Natural killer cell treated with Interleukin-12 subunit alpha and Interleukin-12 subunit beta and Interleukin-15 and Interleukin-18, amount 100 ng/mL, for 72 hours (primary cell): ENCODE results near the gene TOP3A. TPM values are rescaled to one million over a fixed set of nuclear protein-coding genes. Genes with fewer than 3 reads are reported as not detected.
A peak's percentile ranks its signal among the peaks of the same experiment; 100 is the strongest.

ENCODE experiments used
- ATAC-seq, 2 donors: fragments of 150-1000 bp; cut with Tn5 transposase in 1 of 2; sonication (Bioruptor Pico), chemical (Tn5 transposase) in 1 of 2; 2 replicates each; pipeline ENCODE4 v1.10.0; 2021
- DNase-seq: peaks from one replicate; pipeline ENCODE4 v3.0.0; 2022; ENCODE audit warnings: low spot score
- H3K27ac Mint-ChIP-seq, 2 donors: 1 replicate in 1 of 2; 2 replicates in 1 of 2; pipeline ENCODE4 v1.8.0; 2022; ENCODE audit warnings: mixed read lengths in 2 of 2, mild to moderate bottlenecking in 1 of 2, moderate library complexity in 1 of 2
- H3K27me3 Mint-ChIP-seq, 2 donors: 1 replicate in 1 of 2; 2 replicates in 1 of 2; pipeline ENCODE4 v1.8.0; 2022; ENCODE audit warnings: mixed read lengths in 2 of 2
- H3K36me3 Mint-ChIP-seq: one replicate; pipeline ENCODE4 v1.8.0; 2022; ENCODE audit warnings: mixed read lengths
- H3K4me1 Mint-ChIP-seq, 2 donors: 1 replicate in 1 of 2; 2 replicates in 1 of 2; pipeline ENCODE4 v1.8.0; 2022; ENCODE audit warnings: low read depth in 2 of 2, mixed read lengths in 2 of 2, mild to moderate bottlenecking in 1 of 2
- H3K4me3 Mint-ChIP-seq: one replicate; pipeline ENCODE4 v1.8.0; 2022; ENCODE audit warnings: mixed read lengths
- H3K9me3 Mint-ChIP-seq: 2 replicates; pipeline ENCODE4 v1.8.0; 2022; ENCODE audit warnings: mixed read lengths
- total RNA-seq, 2 donors: library from RNA; stranded (reverse); gene quantifications; one replicate each; pipeline ENCODE4 v1.2.3, GENCODE V29; 2022

TOP3A gene
- total RNA-seq, 2 donors from 2014 or later, result 65.6 to 144 TPM

DNA sequence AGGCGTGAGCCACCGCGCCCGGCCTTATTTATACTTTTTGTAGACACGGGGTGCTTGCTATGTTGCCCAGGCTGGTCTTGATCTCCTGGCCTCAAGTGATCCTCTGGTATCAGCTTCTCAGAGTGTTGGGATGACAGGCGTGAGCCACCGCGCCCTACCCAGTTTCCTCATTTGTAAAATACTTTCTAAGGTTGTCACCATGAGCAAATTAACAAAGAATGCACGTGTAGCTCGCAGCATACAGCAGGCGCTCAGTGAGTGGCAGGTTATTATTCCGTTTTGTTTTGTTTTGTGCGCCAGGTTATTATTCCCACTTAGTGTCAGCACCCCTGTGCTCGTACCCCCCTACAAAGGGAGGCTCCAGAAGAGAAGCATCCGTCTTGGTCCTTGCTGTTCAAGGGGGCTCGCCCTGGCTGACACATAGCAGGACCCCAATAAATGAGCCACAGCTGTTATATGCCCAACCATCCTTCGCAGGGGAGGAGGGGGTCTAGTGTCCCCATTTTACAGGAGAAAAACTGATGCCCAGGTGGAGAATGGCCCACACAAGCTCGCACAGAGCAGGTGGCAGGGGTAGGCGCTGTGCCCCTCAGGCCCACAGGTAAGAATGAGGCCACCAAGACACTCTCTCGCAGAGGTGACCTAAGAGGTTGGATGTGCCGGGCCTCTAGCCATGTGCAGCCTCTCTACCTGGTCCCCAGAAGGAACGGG is 55.0 kb downstream of the TOP3A start:
- DNase-seq (no peak), ATAC-seq (no peak)
- no peaks in the 10 kb centered on the region for H3K36me3 Mint-ChIP-seq
- H3K27me3 Mint-ChIP-seq, result no peaks in the 10 kb centered on the region
- H3K9me3 Mint-ChIP-seq, result no peaks in the 10 kb centered on the region
- peak overlapping the region; percentile 74 for H3K4me3 Mint-ChIP-seq
- peak overlapping the region; percentile 48 to 66 for H3K27ac Mint-ChIP-seq
- H3K4me1 Mint-ChIP-seq, result peaks cover 11 to 20% of the 10 kb centered on the region in 2 donors

DNA sequence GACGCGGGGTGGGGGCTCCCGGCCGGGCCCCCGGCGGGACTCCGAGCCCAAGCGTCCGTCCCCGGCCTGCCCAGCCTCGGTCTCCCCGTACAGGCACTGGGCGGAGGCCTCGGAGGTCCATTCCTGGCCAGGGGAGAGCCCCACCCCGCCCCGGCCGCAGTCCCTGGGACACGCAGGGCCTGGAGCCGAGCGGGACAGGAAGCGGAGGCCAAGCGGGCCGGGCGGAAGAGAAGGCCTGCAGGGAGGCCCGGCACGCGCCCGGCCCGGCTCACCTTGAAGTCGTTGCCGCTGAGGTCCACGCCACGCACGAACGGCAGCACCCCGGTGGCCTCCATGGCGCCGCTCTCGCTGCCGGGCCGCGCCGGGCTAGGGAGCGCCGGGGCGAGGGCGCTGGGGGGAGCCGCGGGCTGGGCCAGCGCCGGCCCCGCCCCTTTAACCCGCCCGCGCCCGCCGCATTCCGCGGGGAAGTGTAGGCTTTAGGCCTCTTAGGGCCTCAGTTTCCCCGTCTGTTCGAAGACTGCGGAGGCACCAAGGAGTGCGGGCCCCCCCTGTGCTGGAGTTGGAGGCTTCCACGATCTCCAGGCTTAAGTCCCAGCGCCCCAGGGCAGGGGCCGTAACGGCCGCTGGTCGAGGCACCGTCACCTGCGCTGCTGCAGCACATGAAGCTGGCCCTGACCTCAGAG is 56.3 kb downstream of the TOP3A start, which contains the start of gene FLII:
FLII (minus strand) TSS at position 383 of the 683 bp plus-strand sequence; CDS start at position 335, 48 bp downstream.
- H3K27me3 Mint-ChIP-seq, result no peaks in the 10 kb centered on the region
- H3K36me3 Mint-ChIP-seq, result no peaks in the 10 kb centered on the region
- peaks cover 11 to 22% of the 10 kb centered on the region in 2 donors for H3K4me1 Mint-ChIP-seq
- peak within 1 kb of the TSS; percentile 95 for H3K4me3 Mint-ChIP-seq
- H3K9me3 Mint-ChIP-seq, result no peaks in the 10 kb centered on the region
- peak within 1 kb of the TSS; percentile 74 to 97 for H3K27ac Mint-ChIP-seq
- ATAC-seq, result peak; percentile 63 to 70
- peak; percentile 71 for DNase-seq

DNA sequence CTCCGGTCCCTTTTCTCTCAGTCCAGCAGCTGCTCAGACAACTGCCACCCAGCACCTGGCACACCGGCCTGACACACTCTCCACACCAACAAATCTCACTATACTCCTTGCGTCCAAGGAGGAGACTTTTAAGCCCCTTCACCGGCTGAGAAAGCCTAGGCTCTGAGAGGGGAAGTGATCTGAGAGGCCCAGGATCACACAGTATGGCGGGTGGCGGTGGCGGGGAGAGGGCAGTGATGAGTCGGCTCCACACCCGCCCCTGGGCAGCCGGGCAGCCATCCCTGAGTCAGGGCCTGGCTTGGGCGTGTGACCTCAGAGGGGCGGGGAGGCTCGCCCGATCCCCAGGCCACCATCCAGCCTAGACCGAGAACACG is 56.8 kb downstream of the TOP3A start:
- no peaks in the 10 kb centered on the region for H3K27me3 Mint-ChIP-seq
- H3K36me3 Mint-ChIP-seq, result no peaks in the 10 kb centered on the region
- DNase-seq (peak; percentile 82), ATAC-seq (peak; percentile 80 to 81)
- peak overlapping the region; percentile 95 for H3K4me3 Mint-ChIP-seq
- peak overlapping the region; percentile 74 to 97 for H3K27ac Mint-ChIP-seq
- peaks cover 11 to 22% of the 10 kb centered on the region in 2 donors for H3K4me1 Mint-ChIP-seq
- no peaks in the 10 kb centered on the region for H3K9me3 Mint-ChIP-seq

- no peaks in the 10 kb centered on the region for H3K9me3 Mint-ChIP-seq
- H3K4me1 Mint-ChIP-seq, result peaks cover 11 to 22% of the 10 kb centered on the region in 2 donors
- peak overlapping the region; percentile 74 to 97 for H3K27ac Mint-ChIP-seq
- no peaks in the 10 kb centered on the region for H3K27me3 Mint-ChIP-seq
- H3K4me3 Mint-ChIP-seq, result peak overlapping the region; percentile 95
- ATAC-seq (peak in 1 of 2 donors; percentile 1), DNase-seq (no peak)
- no peaks in the 10 kb centered on the region for H3K36me3 Mint-ChIP-seq
Observed at GRCh38 chr17:18257268-18257981, 57.4 kb downstream of the TOP3A start.

DNA sequence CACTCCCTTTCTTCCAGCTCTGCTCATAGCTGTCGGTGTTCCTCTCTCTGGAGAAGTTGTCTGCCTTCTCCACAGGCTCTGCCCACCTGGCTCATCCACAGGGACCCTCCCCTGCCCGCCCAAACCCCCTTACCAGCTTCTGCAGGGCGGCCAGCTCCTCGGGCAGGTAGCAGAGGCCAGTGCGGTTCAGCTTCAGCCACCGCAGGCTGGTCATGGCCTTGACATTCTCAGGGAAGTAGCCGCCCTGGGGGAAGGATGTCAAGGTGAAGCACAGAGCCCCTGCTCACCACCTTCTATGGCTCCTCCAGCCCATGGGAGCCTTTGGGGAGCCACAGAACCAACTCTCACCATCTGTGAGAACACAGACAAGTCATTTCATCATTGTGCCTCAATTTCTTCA is 58.0 kb downstream of the TOP3A start:
- H3K36me3 Mint-ChIP-seq, result no peaks in the 10 kb centered on the region
- no peaks in the 10 kb centered on the region for H3K9me3 Mint-ChIP-seq
- peak overlapping the region in 1 of 2 donors; percentile 97 for H3K27ac Mint-ChIP-seq
- ATAC-seq (no peak), DNase-seq (no peak)
- H3K4me3 Mint-ChIP-seq, result peak overlapping the region; percentile 95
- H3K4me1 Mint-ChIP-seq, result peaks cover 11 to 22% of the 10 kb centered on the region in 2 donors
- no peaks in the 10 kb centered on the region for H3K27me3 Mint-ChIP-seq

GRCh38 chr17:18256351-18256750 is 58.4 kb downstream of the TOP3A start:
- no peaks in the 10 kb centered on the region for H3K36me3 Mint-ChIP-seq
- no peaks in the 10 kb centered on the region for H3K27me3 Mint-ChIP-seq
- H3K4me3 Mint-ChIP-seq, result no peak overlapping the region
- no peak overlapping the region for H3K27ac Mint-ChIP-seq
- DNase-seq (no peak), ATAC-seq (no peak)
- H3K4me1 Mint-ChIP-seq, result peaks cover 11 to 22% of the 10 kb centered on the region in 2 donors
- H3K9me3 Mint-ChIP-seq, result no peaks in the 10 kb centered on the region

DNA sequence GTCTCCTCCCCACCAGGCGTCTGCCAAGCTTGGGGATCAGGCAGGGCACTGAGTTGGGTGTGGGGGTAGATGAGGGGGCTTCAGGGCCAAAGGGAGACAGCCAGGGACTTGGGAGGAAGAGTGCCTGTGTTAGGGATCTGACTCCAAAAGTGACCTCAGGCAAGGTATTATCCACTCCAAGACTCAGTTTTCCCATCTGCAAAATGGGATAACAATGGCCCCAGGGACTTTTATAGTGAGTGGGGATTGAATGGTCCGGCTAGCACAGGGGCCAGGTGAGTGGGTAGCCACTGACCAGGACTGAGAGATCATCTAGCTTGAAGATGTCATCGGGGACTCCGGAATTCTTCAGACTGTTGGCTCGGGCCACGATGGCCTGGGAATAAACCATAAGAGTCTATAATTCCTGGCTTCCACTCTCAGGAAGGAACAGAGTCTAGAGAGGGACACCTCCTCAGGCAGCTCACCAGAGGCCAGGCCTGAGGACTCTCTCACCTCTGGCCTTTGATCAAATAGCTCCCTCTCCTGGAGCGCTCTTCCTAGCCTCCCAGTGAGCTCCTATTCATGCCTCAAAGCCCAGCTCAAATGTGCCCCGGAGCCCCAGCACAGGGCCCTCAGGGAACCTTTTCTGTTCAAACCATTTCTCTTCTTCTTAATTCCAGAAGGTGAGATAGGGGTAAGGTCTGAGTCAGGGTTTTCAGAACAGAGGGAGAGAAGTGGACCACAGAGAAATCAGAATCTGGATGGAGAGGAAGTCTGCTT is 59.7 kb downstream of the TOP3A start:
- Mint-ChIP-seq H3K27me3 (no peaks in the 10 kb centered on the region), H3K4me3 (no peak overlapping the region), H3K27ac (no peak overlapping the region), H3K9me3 (no peaks in the 10 kb centered on the region), H3K4me1 (peaks cover 9 to 20% of the 10 kb centered on the region in 2 donors), H3K36me3 (no peaks in the 10 kb centered on the region)
- ATAC-seq, result no peak
- no peak for DNase-seq

DNA sequence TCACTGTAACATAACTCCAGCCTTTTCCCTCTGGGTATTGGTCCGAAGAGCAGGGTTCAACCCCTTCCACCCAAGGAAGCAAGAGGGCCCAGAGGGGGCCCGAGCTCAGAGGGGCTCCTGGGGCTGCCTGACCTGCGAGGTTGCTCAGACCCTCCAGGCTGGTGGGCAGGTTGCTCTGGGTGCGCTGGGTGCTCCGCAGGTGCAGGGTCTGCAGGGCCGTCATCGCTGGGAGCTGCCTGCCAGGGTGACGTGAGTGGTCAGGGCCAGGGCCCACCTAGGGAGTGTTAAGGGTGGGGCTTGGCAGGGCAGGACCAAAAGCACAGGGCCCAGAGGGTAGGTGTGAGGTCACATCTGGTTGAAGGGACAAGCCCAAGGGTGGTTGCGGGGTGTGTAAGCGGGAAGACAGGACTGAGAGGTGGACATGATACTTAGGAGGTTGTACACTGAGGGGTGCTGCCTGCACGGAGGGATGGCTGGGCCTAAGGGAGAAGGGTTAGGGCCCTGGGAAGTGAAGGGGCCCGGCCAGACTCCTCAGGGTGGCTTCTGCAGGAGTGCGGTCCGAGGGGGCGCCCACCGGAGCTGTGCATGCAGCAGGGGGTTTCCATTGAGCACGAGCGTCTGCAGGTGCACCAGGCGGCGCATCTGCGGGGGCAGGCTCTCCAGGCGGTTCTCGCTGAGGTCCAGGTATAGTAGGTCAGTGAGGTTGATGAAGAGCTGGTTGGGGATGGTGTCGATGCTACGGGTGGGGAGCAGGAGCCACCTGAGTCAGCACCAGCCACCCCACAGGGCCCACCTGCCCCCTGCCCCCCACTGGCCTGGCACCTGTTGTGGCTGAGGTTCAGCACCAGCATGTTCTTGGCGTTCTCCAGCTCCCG is 60.6 kb downstream of the TOP3A start:
- no peaks in the 10 kb centered on the region for H3K27me3 Mint-ChIP-seq
- no peaks in the 10 kb centered on the region for H3K9me3 Mint-ChIP-seq
- peaks cover 4 to 15% of the 10 kb centered on the region in 2 donors for H3K4me1 Mint-ChIP-seq
- H3K4me3 Mint-ChIP-seq, result no peak overlapping the region
- DNase-seq (no peak), ATAC-seq (no peak)
- no peaks in the 10 kb centered on the region for H3K36me3 Mint-ChIP-seq
- H3K27ac Mint-ChIP-seq, result no peak overlapping the region

GRCh38 chr17:18253187-18253884 is 61.5 kb downstream of the TOP3A start:
- DNase-seq (no peak), ATAC-seq (no peak)
- Mint-ChIP-seq H3K27ac (no peak overlapping the region), H3K27me3 (no peaks in the 10 kb centered on the region), H3K9me3 (no peaks in the 10 kb centered on the region), H3K36me3 (peaks cover under 1% of the 10 kb centered on the region), H3K4me1 (peaks cover 4 to 12% of the 10 kb centered on the region in 2 donors), H3K4me3 (no peak overlapping the region)

- no peak for DNase-seq
- Mint-ChIP-seq H3K36me3 (peaks cover 5% of the 10 kb centered on the region), H3K27ac (no peak overlapping the region), H3K4me3 (no peak overlapping the region), H3K4me1 (peaks cover 0 to 10% of the 10 kb centered on the region in 2 donors), H3K9me3 (no peaks in the 10 kb centered on the region), H3K27me3 (no peaks in the 10 kb centered on the region)
- ATAC-seq, result no peak
Observed at GRCh38 chr17:18252160-18252559, 62.6 kb downstream of the TOP3A start.

GRCh38 chr17:18251204-18251603 is 63.6 kb downstream of the TOP3A start:
- Mint-ChIP-seq H3K27me3 (no peaks in the 10 kb centered on the region), H3K27ac (no peak overlapping the region), H3K36me3 (peaks cover 5% of the 10 kb centered on the region), H3K9me3 (no peaks in the 10 kb centered on the region), H3K4me1 (peaks cover 0 to 6% of the 10 kb centered on the region in 2 donors), H3K4me3 (no peak overlapping the region)
- DNase-seq, result no peak
- no peak for ATAC-seq

DNA sequence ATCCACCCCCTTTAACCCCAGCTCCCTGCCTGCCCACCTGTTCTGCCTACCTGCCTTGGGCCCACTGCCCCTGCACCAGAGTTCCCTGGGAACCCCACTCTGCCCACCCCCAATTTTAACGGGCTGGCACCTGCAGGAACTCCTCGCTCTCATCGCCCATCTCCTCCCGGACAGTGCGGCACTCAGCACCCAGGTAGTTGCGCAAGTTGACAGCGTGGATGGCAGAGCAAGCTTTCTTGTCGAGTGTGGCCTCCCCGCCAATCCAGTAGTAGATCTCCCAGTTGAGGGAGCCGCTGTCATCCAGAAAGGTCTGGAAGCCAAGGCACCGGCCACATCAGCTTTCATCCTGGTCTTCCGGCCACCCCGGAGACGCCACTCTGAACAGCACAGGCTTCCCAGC is 64.1 kb downstream of the TOP3A start:
- Mint-ChIP-seq H3K27me3 (no peaks in the 10 kb centered on the region), H3K36me3 (peaks cover 5% of the 10 kb centered on the region), H3K4me3 (no peak overlapping the region), H3K27ac (no peak overlapping the region), H3K4me1 (peaks cover 0 to 6% of the 10 kb centered on the region in 2 donors), H3K9me3 (no peaks in the 10 kb centered on the region)
- ATAC-seq, result no peak
- no peak for DNase-seq
